ENCODE measurements around the gene SELENOV.

DNA sequence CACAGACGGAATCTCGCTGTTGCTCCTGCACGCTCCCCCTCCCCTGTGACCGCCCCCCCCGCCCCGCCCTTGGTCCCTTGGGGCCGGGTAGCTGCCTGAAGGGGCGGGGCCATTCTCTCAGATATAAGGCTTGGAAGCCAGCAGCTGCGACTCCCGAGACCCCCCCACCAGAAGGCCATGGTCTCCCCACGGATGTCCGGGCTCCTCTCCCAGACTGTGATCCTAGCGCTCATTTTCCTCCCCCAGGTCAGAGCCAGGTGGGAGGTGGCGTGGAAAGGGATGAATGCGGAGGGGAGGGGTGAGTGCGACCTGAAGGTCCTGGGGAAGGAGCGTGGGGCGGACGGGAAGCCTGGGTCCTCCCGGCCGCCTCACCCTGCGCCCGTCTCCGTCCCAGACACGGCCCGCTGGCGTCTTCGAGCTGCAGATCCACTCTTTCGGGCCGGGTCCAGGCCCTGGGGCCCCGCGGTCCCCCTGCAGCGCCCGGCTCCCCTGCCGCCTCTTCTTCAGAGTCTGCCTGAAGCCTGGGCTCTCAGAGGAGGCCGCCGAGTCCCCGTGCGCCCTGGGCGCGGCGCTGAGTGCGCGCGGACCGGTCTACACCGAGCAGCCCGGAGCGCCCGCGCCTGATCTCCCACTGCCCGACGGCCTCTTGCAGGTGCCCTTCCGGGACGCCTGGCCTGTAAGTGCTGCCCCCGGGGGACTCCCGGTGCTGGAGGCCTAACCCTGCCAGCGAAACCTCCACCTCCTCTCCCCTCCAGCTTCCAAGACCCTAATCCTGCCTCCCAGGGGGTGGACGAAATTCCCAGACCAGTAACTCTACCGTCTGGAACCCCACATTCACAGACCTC is 15.9 kb upstream of the SELENOV start, which contains the start of gene DLL3:
- TF ChIP-seq, protein P1, sequence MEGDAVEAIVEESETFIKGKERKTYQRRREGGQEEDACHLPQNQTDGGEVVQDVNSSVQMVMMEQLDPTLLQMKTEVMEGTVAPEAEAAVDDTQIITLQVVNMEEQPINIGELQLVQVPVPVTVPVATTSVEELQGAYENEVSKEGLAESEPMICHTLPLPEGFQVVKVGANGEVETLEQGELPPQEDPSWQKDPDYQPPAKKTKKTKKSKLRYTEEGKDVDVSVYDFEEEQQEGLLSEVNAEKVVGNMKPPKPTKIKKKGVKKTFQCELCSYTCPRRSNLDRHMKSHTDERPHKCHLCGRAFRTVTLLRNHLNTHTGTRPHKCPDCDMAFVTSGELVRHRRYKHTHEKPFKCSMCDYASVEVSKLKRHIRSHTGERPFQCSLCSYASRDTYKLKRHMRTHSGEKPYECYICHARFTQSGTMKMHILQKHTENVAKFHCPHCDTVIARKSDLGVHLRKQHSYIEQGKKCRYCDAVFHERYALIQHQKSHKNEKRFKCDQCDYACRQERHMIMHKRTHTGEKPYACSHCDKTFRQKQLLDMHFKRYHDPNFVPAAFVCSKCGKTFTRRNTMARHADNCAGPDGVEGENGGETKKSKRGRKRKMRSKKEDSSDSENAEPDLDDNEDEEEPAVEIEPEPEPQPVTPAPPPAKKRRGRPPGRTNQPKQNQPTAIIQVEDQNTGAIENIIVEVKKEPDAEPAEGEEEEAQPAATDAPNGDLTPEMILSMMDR (IDR thresholded peaks at IDR 0.05), result no peak
- TF ChIP-seq POLR2A (IDR thresholded peaks at IDR 0.05), result no peak
